H1 (cell line): ENCODE measurements around the gene RPA3. TPM values are rescaled to one million over a fixed set of nuclear protein-coding genes. Genes with fewer than 3 reads are reported as not detected.

Experiments used
- CTCF ChIA-PET: fragments of 300-600 bp; sonication (Branson Sonifier 250); formaldehyde crosslinking; loops from one replicate; lab custom pipeline; 2021; ENCODE audit not compliant: partially characterized antibody; lab: Charles Lee
- POLR2A ChIA-PET: fragments of 300-600 bp; sonication (Branson Sonifier 250); formaldehyde crosslinking; loops from one replicate; lab custom pipeline; 2021; ENCODE audit warnings: inconsistent platforms; ENCODE audit not compliant: partially characterized antibody; lab: Charles Lee
- DNase-seq, 2 experiments: peaks; one replicate each; pipeline versions ENCODE4 v3.0.0 to v3.0.0-alpha.2; 2010 to 2022; ENCODE audit warnings: low spot score in 2 of 2, low read depth in 1 of 2, mixed read lengths in 1 of 2
- FAIRE-seq: peaks from 2 replicates; lab custom pipeline; 2011; peaks lifted over from hg19 to GRCh38; lab: Jason Lieb, UNC
- H2AFZ ChIP-seq: 2 replicates; pipeline ENCODE4 v1.8.1; 2012; ENCODE audit warnings: low read length, inconsistent platforms
- H2AK5ac ChIP-seq: 2 replicates; pipeline ENCODE4 v1.6.1; 2013; ENCODE audit warnings: low read depth, low read length
- H2BK120ac ChIP-seq: replicated peaks from 2 replicates; pipeline ENCODE3; 2013; ENCODE audit warnings: low read depth, low read length, inconsistent platforms
- H2BK12ac ChIP-seq: 2 replicates; pipeline ENCODE4 v1.6.1; 2013; ENCODE audit warnings: low read depth, low read length
- H2BK15ac ChIP-seq: 2 replicates; pipeline ENCODE4 v1.6.1; 2013; ENCODE audit warnings: low read length
- H2BK20ac ChIP-seq: 2 replicates; pipeline ENCODE4 v1.6.1; 2013; ENCODE audit warnings: low read length
- H2BK5ac ChIP-seq: 2 replicates; pipeline ENCODE4 v1.6.1; 2013; ENCODE audit warnings: low read depth, low read length
- H3K14ac ChIP-seq: 2 replicates; pipeline ENCODE4 v1.6.1; 2013; ENCODE audit warnings: inconsistent platforms; ENCODE audit not compliant: insufficient read length
- H3K18ac ChIP-seq: 2 replicates; pipeline ENCODE4 v1.6.1; 2013; ENCODE audit warnings: low read length; ENCODE audit errors: extremely low read depth
- H3K23ac ChIP-seq: 2 replicates; pipeline ENCODE4 v1.6.1; 2013; ENCODE audit warnings: inconsistent platforms; ENCODE audit not compliant: insufficient read length
- H3K23me2 ChIP-seq: 2 replicates; pipeline ENCODE4 v1.6.1; 2013; ENCODE audit warnings: low read depth, low read length
- H3K27ac ChIP-seq: 2 replicates; pipeline ENCODE4 v1.6.1; 2011; ENCODE audit warnings: low read depth, low read length, inconsistent platforms
- H3K27me3 ChIP-seq, 4 experiments: replicated peaks in 1 of 4; 1 replicate in 1 of 4; 2 replicates in 3 of 4; pipeline versions ENCODE4 v1.6.1 to v1.8.1; 2011 to 2013; ENCODE audit warnings: low read length in 3 of 4, mild to moderate bottlenecking in 3 of 4, inconsistent platforms in 2 of 4, mixed read lengths in 2 of 4, moderate library complexity in 1 of 4; ENCODE audit not compliant: control insufficient read depth in 3 of 4, insufficient read depth in 3 of 4; ENCODE audit errors: extremely low read depth in 1 of 4
- H3K36me3 ChIP-seq, 4 experiments: 2 replicates each; pipeline versions ENCODE4 v1.6.1 to v1.8.1; 2011 to 2013; ENCODE audit warnings: mild to moderate bottlenecking in 4 of 4, low read length in 3 of 4, moderate library complexity in 2 of 4, control low read depth in 1 of 4, inconsistent platforms in 1 of 4; ENCODE audit not compliant: insufficient read depth in 4 of 4, control insufficient read depth in 2 of 4
- H3K4ac ChIP-seq: replicated peaks from 2 replicates; pipeline ENCODE3; 2013; ENCODE audit warnings: low read length, low read depth, mixed read lengths, inconsistent platforms; ENCODE audit not compliant: insufficient read length
- H3K4me1 ChIP-seq, 4 experiments: replicated peaks in 1 of 4; 1 replicate in 1 of 4; 2 replicates in 3 of 4; pipeline versions ENCODE4 v1.6.1 to v1.8.1; 2011 to 2013; ENCODE audit warnings: low read length in 3 of 4, inconsistent platforms in 2 of 4, mixed read lengths in 1 of 4; ENCODE audit not compliant: insufficient read depth in 4 of 4, control insufficient read depth in 3 of 4
- H3K4me2 ChIP-seq, 2 experiments: 2 replicates each; pipeline versions ENCODE4 v1.6.1 to v1.8.1; 2011 to 2013; ENCODE audit warnings: low read depth in 2 of 2, low read length in 2 of 2, control low read depth in 1 of 2, inconsistent platforms in 1 of 2, mild to moderate bottlenecking in 1 of 2; ENCODE audit not compliant: insufficient read depth in 1 of 2
- H3K4me3 ChIP-seq, 4 experiments: fragments of 200-600, 300-600 bp in 1 of 4; sonication (generic), shearing (Covaris generic), sonication (Bioruptor Twin) in 1 of 4; 2 replicates each; pipeline versions ENCODE4 v1.5.1 to v1.8.1; 2011 to 2016; ENCODE audit warnings: low read length in 4 of 4, low read depth in 3 of 4, control low read depth in 2 of 4, inconsistent platforms in 2 of 4, mild to moderate bottlenecking in 2 of 4, mixed read lengths in 1 of 4, moderate library complexity in 1 of 4; ENCODE audit not compliant: insufficient read depth in 2 of 4; ENCODE audit errors: extremely low read depth in 1 of 4
- H3K56ac ChIP-seq: replicated peaks from 2 replicates; pipeline ENCODE3; 2013; ENCODE audit warnings: low read depth, mild to moderate bottlenecking, mixed read lengths, low read length, inconsistent platforms; ENCODE audit not compliant: insufficient read length
- H3K79me1 ChIP-seq: 2 replicates; pipeline ENCODE4 v1.6.1; 2013; ENCODE audit warnings: low read depth, low read length, control low read depth
- H3K79me2 ChIP-seq, 2 experiments: 2 replicates each; pipeline versions ENCODE4 v1.6.1 to v1.8.1; 2012 to 2013; ENCODE audit warnings: low read length in 2 of 2, mild to moderate bottlenecking in 2 of 2, inconsistent platforms in 1 of 2; ENCODE audit not compliant: insufficient read depth in 2 of 2, control insufficient read depth in 1 of 2
- H3K9ac ChIP-seq, 4 experiments: replicated peaks in 1 of 4; 1 replicate in 1 of 4; 2 replicates in 3 of 4; pipeline versions ENCODE4 v1.6.1 to v1.8.1; 2011 to 2013; ENCODE audit warnings: low read depth in 3 of 4, low read length in 3 of 4, control low read depth in 2 of 4, mild to moderate bottlenecking in 2 of 4, moderate library complexity in 2 of 4, inconsistent platforms in 1 of 4; ENCODE audit errors: extremely low read depth in 1 of 4
- H3K9me3 ChIP-seq, 2 experiments: 2 replicates each; pipeline versions ENCODE4 v1.6.1 to v1.8.1; 2012 to 2013; ENCODE audit warnings: mild to moderate bottlenecking in 2 of 2, moderate library complexity in 2 of 2, control low read depth in 1 of 2, inconsistent platforms in 1 of 2, low read depth in 1 of 2, low read length in 1 of 2, mixed read lengths in 1 of 2; ENCODE audit not compliant: insufficient read depth in 2 of 2
- H4K20me1 ChIP-seq, 2 experiments: replicated peaks in 1 of 2; 2 replicates each; pipeline versions ENCODE3 to v1.8.1; 2011 to 2013; ENCODE audit warnings: inconsistent platforms in 2 of 2, low read length in 2 of 2, mild to moderate bottlenecking in 1 of 2; ENCODE audit not compliant: insufficient read depth in 2 of 2, control insufficient read depth in 1 of 2
- H4K5ac ChIP-seq: 2 replicates; pipeline ENCODE4 v1.6.1; 2013; ENCODE audit warnings: low read length, low read depth, mixed read lengths, inconsistent platforms; ENCODE audit not compliant: insufficient read length
- H4K8ac ChIP-seq: 2 replicates; pipeline ENCODE4 v1.8.0; 2013; ENCODE audit warnings: mild to moderate bottlenecking, moderate library complexity, low read length, inconsistent platforms; ENCODE audit not compliant: insufficient read depth; ENCODE audit errors: extremely low read depth
- H4K91ac ChIP-seq: replicated peaks from 2 replicates; pipeline ENCODE3; 2013; ENCODE audit warnings: low read length, mixed read lengths, inconsistent platforms; ENCODE audit not compliant: insufficient read length
- ASH2L ChIP-seq: fragments of 200-600, 300-600 bp; sonication (generic); IDR thresholded peaks from one replicate; pipeline ENCODE4 v1.7.1; 2017; ENCODE audit warnings: low read length
- BCL11A ChIP-seq, 2 experiments: IDR thresholded peaks; one replicate each; pipeline ENCODE4 v1.6.1; 2011; ENCODE audit warnings: low read depth in 2 of 2, low read length in 2 of 2, mild to moderate bottlenecking in 2 of 2
- FOSL1 ChIP-seq: IDR thresholded peaks from 2 replicates; pipeline ENCODE4 v1.6.1; 2011; ENCODE audit warnings: mild to moderate bottlenecking, low read depth, low read length, moderate library complexity; ENCODE audit not compliant: insufficient read depth
- KDM1A ChIP-seq: fragments of 200-600, 300-600 bp; sonication (generic); IDR thresholded peaks from 2 replicates; pipeline ENCODE4 v1.7.1; 2016; ENCODE audit warnings: mild to moderate bottlenecking, low read length, borderline replicate concordance
- MAFK ChIP-seq: IDR thresholded peaks from 2 replicates; pipeline ENCODE4 v1.6.1; 2012; ENCODE audit warnings: low read depth, mild to moderate bottlenecking, improper control_type of control experiment, low read length
- RBBP5 ChIP-seq: IDR thresholded peaks from 2 replicates; pipeline ENCODE4 v1.7.1; 2012; ENCODE audit warnings: low read depth, mild to moderate bottlenecking, inconsistent platforms, low read length, moderate library complexity, borderline replicate concordance
- SP2 ChIP-seq: IDR thresholded peaks from 2 replicates; pipeline ENCODE4 v1.6.1; 2012; ENCODE audit warnings: mild to moderate bottlenecking, low read length, inconsistent platforms
- TAF7 ChIP-seq: optimal IDR thresholded peaks from 2 replicates; pipeline ENCODE3; 2011; ENCODE audit warnings: low read depth, mild to moderate bottlenecking, inconsistent platforms, low read length, moderate library complexity, borderline replicate concordance
- ZNF274 ChIP-seq: IDR thresholded peaks from 2 replicates; pipeline ENCODE4 v1.7.0; 2012; ENCODE audit warnings: low read length, borderline replicate concordance; ENCODE audit errors: extremely low read depth
- WGBS, 2 experiments: shearing (Covaris generic) in 1 of 2; methylation state at CpG; one replicate each; pipeline versions ENCODE4 v1.1.6 to v1.1.7; 2013 to 2015; ENCODE audit warnings: low lambda C conversion rate in 2 of 2, mixed read lengths in 2 of 2, inconsistent platforms in 1 of 2, low coverage in 1 of 2, missing lambda C conversion rate in 1 of 2; ENCODE audit not compliant: insufficient replicate concordance in 2 of 2, insufficient coverage in 1 of 2, insufficient read length in 1 of 2; ENCODE audit errors: extremely low coverage in 1 of 2, missing lambda C conversion rate in 1 of 2; 5-methylcytosine and 5-hydroxymethylcytosine counted together
- polyA plus RNA-seq, 7 experiments: library from polyadenylated mRNA; depleted of rRNA in 3 of 7; stranded (reverse) in 5 of 7; unstranded in 2 of 7; fragments of >200 nt in 5 of 7; fragments of 200-250 nt in 2 of 7; gene quantifications; 1 replicate in 5 of 7; 2 replicates in 1 of 7; 4 replicates in 1 of 7; pipeline versions ENCODE4 v1.2.1 to v1.2.3, GENCODE V29; 2011 to 2013; ENCODE audit warnings: missing spikeins in 2 of 7, mixed read lengths in 2 of 7
- total RNA-seq: library from RNA; stranded (reverse); fragmentation: NEBNext Ultra II Directional; extraction: Animal tissue kit (Norgen Biotek cat#: 25700); gene quantifications from 2 replicates; pipeline ENCODE4 v1.2.1, GENCODE V29; 2021
- TF ChIP-seq, protein P1 (sequence below): IDR thresholded peaks from 2 replicates; pipeline ENCODE4 v1.6.1; 2012; ENCODE audit warnings: low read length, inconsistent platforms

RPA3 gene
- total and polyA plus RNA-seq, 2 of the 8 experiments (the other 6 are each of a cell fraction or from before 2014, with no cell fraction given) = 60.2 to 105 TPM

GRCh38 chr7:7668706-7669105, 49.7 kb downstream of the RPA3 start:
- Histone ChIP-seq H3K9me3 (no peaks in the 10 kb centered on the region), H3K27me3 (no peaks in the 10 kb centered on the region), H3K4ac (no peak overlapping the region), H2BK15ac (no peak overlapping the region), H4K91ac (no peak overlapping the region), H3K23me2 (no peaks in the 10 kb centered on the region), H3K79me1 (no peaks in the 10 kb centered on the region), H3K4me3 (no peak overlapping the region), H3K79me2 (no peaks in the 10 kb centered on the region; a peak in 1 of 4 replicates), H3K18ac (no peak overlapping the region), H3K23ac (no peak overlapping the region), H3K4me1 (no peaks in the 10 kb centered on the region; a peak in 1 of 7 replicates), H2AFZ (no peak overlapping the region), H3K4me2 (no peak overlapping the region), H2BK12ac (no peak overlapping the region), H2BK5ac (no peak overlapping the region), H3K36me3 (no peaks in the 10 kb centered on the region; a peak in 1 of 8 replicates), H4K8ac (no peak overlapping the region), H3K27ac (no peak overlapping the region), H2BK20ac (no peak overlapping the region), H3K56ac (no peak overlapping the region), H2BK120ac (no peak overlapping the region), H2AK5ac (no peak overlapping the region), H3K9ac (no peak overlapping the region), H4K5ac (no peak overlapping the region), H3K14ac (no peak overlapping the region), H4K20me1 (no peaks in the 10 kb centered on the region)
- TF ChIP-seq, protein P1, sequence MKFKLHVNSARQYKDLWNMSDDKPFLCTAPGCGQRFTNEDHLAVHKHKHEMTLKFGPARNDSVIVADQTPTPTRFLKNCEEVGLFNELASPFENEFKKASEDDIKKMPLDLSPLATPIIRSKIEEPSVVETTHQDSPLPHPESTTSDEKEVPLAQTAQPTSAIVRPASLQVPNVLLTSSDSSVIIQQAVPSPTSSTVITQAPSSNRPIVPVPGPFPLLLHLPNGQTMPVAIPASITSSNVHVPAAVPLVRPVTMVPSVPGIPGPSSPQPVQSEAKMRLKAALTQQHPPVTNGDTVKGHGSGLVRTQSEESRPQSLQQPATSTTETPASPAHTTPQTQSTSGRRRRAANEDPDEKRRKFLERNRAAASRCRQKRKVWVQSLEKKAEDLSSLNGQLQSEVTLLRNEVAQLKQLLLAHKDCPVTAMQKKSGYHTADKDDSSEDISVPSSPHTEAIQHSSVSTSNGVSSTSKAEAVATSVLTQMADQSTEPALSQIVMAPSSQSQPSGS = no peak
- TF ChIP-seq BCL11A (IDR thresholded peaks at IDR 0.05; ENCODE audit: low read depth in 2 of 2, low read length in 2 of 2) = no peak
- TF ChIP-seq FOSL1 = no peak
- no peak for TF ChIP-seq ZNF274
- no peak for TF ChIP-seq KDM1A
- TF ChIP-seq ASH2L = no peak
- no peak for TF ChIP-seq RBBP5
- no peak for TF ChIP-seq SP2
- TF ChIP-seq MAFK = no peak
- no peak for TF ChIP-seq TAF7
- WGBS, 2 experiments = 88% methylated on average over 1 of the region's 1 CpG; no CpG with 5 or more reads in 1 of the 2 experiments
- FAIRE-seq = no peak
- POLR2A ChIA-PET = no interaction called here
- CTCF ChIA-PET = no interaction called here
- no peak for DNase-seq
